ENCODE measurements around the gene MCHR1. TPM values are rescaled to one million over a fixed set of nuclear protein-coding genes. Genes with fewer than 3 reads are reported as not detected.

The MCHR1 gene
- total and polyA plus RNA-seq, 9 of the 15 experiments (the other 6 are each of a cell fraction or from before 2014, with no cell fraction given), result 0.03 to 0.50 TPM; not detected in 7

- under 1% methylated on average over 33 of the region's 82 CpGs for WGBS (ENCODE audit: insufficient coverage, low coverage, missing lambda C conversion rate)
- CTCF ChIA-PET (ENCODE audit: low intra/inter-chr PET ratio), result no interaction called here
- TF ChIP-seq HNRNPUL1 (IDR thresholded peaks at IDR 0.05; ENCODE audit: low read length), result no peak
- 0 out of 4 replicates have a peak, but pooled peaks of 1 of the 2 experiments have one; percentile 6 for TF ChIP-seq RAD21 (CRISPR knock-in tag; conservative IDR thresholded peaks at IDR 0.05 in 1 of 2, IDR thresholded peaks at IDR 0.05 in 1 of 2)
- TF ChIP-seq HMGN3 (IDR thresholded peaks at IDR 0.05; ENCODE audit: borderline replicate concordance, extremely low read depth, insufficient read length, low read depth, low read length), result peak; percentile 34
- TF ChIP-seq MTA3 (IDR thresholded peaks at IDR 0.05; ENCODE audit: borderline replicate concordance), result 0 out of 2 replicates have a peak, but pooled peaks have one; percentile 38
- no peak for TF ChIP-seq MXI1 (IDR thresholded peaks at IDR 0.05; ENCODE audit: low read depth, low read length)
- TF ChIP-seq PHF8 (IDR thresholded peaks at IDR 0.05; ENCODE audit: borderline replicate concordance, low read length), result peak; percentile 83; the same call in 1 of the 2 replicates
- TF ChIP-seq RBBP5 (IDR thresholded peaks at IDR 0.05; ENCODE audit: borderline replicate concordance, insufficient read depth, low read length, poor library complexity, severe bottlenecking), result peak; percentile 57
- TF ChIP-seq TOE1 (IDR thresholded peaks at IDR 0.05; ENCODE audit: borderline replicate concordance), result peak; percentile 87; the same call in 1 of the 2 replicates
- no peak for TF ChIP-seq TOE1 (CRISPR knock-in tag; IDR thresholded peaks at IDR 0.05; ENCODE audit: borderline replicate concordance, low read depth)
- no peak for TF ChIP-seq CLOCK (CRISPR knock-in tag; IDR thresholded peaks at IDR 0.05; ENCODE audit: borderline replicate concordance)
- TF ChIP-seq SMAD4 (CRISPR knock-in tag; conservative IDR thresholded peaks at IDR 0.05), result peak; percentile 74
- TF ChIP-seq MLX (CRISPR knock-in tag; conservative IDR thresholded peaks at IDR 0.05), result no peak
- TF ChIP-seq SUPT5H (IDR thresholded peaks at IDR 0.05), result peak; percentile 84
- peak; percentile 83 for TF ChIP-seq SNIP1 (IDR thresholded peaks at IDR 0.05; ENCODE audit: low read depth)
- TF ChIP-seq GATA2 (CRISPR knock-in tag; IDR thresholded peaks at IDR 0.05), result no peak
- TF ChIP-seq NEUROD1 (IDR thresholded peaks at IDR 0.05; ENCODE audit: borderline replicate concordance, low read depth, low read length, partially characterized antibody), result peak; percentile 82
- 0 out of 2 replicates have a peak, but pooled peaks have one; percentile 17 for TF ChIP-seq LCOR (CRISPR knock-in tag; IDR thresholded peaks at IDR 0.05)
Observed at GRCh38 chr22:40636380-40637182, 42.7 kb upstream of the MCHR1 start, which contains the start of gene MRTFA. Gene MRTFA, minus strand, starts transcription at chr22:40636719.

More at GRCh38 chr22:40636380-40637182, 42.7 kb upstream of the MCHR1 start, which contains the start of gene MRTFA:
- Histone ChIP-seq H3K4me3 (peak within 1 kb of the TSS; percentile 86), H4K20me1 (replicated peaks; ENCODE audit: control insufficient read depth, insufficient read depth, low read length) (0 out of 2 replicates have a peak, but pooled peaks cover 4% of the 10 kb centered on the region), H3K79me2 (ENCODE audit: control insufficient read depth, insufficient read depth, low read length) (peaks cover 45% of the 10 kb centered on the region), H3K4me1 (replicated peaks in 1 of 2; ENCODE audit: control insufficient read depth in 2 of 2, insufficient read depth in 2 of 2, low read length in 2 of 2) (peaks cover 13 to 23% of the 10 kb centered on the region in 2 experiments; a peak in 4 of 5 replicates), H3K9me3 (replicated peaks; ENCODE audit: control insufficient read depth, insufficient read depth, low read depth, low read length) (no peaks in the 10 kb centered on the region), H3K27me3 (ENCODE audit: control insufficient read depth in 2 of 2, insufficient read depth in 2 of 2, low read length in 2 of 2) (no peaks in the 10 kb centered on the region), H3K36me3 (ENCODE audit: control insufficient read depth, insufficient read depth, low read length) (no peaks in the 10 kb centered on the region), H3K9ac (ENCODE audit: insufficient read depth in 1 of 2, low read depth in 2 of 2, low read length in 2 of 2) (peak within 1 kb of the TSS; percentile 94 to 98), H3K27ac (ENCODE audit: extremely low read depth, low read depth, low read length) (peak within 1 kb of the TSS; percentile 94), H3K4me2 (ENCODE audit: insufficient read depth, low read length) (peak within 1 kb of the TSS; percentile 93), H3K9me1 (ENCODE audit: control insufficient read depth, insufficient read depth, low read length) (no peaks in the 10 kb centered on the region), H2AFZ (ENCODE audit: low read depth, low read length) (peak within 1 kb of the TSS; percentile 97)
- in situ Hi-C loops (cut with MboI) (no loop called here), intact Hi-C loops (cut with micrococcal nuclease) (no loop called here)
- FAIRE-seq (peak; percentile 94), DNase-seq (ENCODE audit: extremely low read depth in 1 of 4, low spot score in 3 of 4) (peak; percentile 87 to 99 (median 92)), ATAC-seq (peak; percentile 94)
- POLR2A ChIA-PET, result interaction anchor here (0.6 to 3.8 kb wide), 11 partner anchors 10 to 249 kb away, joined by 3 to 20 read pairs (median 4); no protein-coding TSS in a partner anchor
- no TSS peak for BruUV-seq (replicated peaks)

All from K562 (cell line).